Embryonic facial prominence (tissue), 1 donor: Measurements from ENCODE around the gene SLC29A3.

ENCODE experiments used
- DNase-seq: peaks from one replicate; pipeline ENCODE4 v3.0.0-alpha.2; 2016; ENCODE audit errors: extremely low spot score

Gene SLC29A3

GRCh38 chr10:71369602-71370001, 50.5 kb downstream of the SLC29A3 start:
- DNase-seq, result no peak

DNA sequence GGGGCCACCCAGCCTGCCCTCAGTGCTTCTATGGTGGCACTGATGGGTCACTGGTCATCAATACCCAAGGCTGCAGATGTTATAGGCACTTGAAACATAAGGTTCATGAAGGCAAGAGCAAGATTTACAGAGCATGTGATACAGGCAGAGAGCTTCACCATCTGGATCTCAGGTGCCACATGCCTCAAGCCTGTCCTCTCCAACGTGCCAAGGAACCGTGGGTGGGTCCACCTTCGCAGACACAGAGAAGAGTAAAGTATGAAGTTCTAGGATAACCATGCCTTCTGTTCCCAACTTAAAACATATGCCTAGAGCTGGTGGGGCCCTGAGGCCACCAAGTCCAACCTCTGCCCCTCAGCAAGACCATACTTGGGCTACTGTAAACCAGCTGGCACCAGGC, 51.0 kb downstream of the SLC29A3 start:
- no peak for DNase-seq

DNA sequence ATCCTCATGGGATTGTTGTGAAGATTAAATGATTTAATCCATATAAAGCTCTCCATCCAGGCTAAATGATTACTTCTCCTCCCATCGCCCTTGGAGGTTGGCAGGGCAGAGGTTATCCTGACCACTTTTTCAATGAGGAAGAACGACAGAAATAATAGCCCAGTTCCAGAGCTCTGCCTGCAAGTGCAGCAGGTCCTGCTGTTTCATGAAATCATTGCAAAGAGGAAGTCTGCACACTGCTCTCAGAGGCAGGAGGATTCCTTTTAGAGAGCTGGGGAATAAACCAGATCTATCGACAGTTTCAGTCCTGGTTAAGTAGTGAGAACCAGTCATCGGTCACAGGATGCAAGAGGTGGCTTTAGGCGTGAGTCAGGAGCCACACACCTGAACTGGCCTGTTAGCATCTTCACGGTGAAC, 52.7 kb downstream of the SLC29A3 start:
- DNase-seq, result no peak

- no peak for DNase-seq
Observed at GRCh38 chr10:71372882-71373495, 53.9 kb downstream of the SLC29A3 start.

DNA sequence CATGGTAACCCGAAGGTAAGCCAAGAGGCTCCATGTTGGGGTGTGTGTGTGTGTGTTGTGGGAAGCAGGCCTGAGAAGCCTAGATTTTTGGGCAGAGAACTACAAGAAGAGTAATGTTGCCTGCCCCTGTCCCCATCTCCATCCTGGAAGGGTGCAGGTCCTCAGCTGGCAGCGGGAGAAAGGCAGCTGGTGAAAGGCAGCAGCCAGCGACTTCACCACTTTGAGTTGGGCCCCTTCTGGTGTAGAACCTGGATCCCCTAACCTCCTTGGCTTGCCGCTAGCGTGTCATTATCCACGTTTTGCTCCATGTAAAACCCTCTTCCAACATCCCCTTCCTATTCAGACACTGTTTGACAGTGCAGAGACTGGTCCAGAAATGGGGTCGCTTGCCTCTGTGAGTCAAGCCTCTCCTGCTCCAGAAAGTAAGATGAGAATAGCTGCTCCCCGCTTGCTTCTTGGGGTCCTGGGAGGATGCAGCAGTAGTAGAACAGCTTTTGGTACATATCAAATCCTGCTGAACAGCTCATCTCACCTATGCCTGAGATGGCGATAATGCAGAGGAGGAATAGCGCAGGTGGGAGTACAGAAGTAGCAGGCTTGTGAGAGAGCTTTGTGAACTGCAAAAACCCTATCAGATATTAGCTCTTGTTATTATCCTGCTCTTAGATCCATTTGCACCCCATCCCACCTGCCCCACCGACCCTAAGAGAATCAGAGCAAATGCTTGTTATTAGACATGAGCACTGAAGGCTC, 55.6 kb downstream of the SLC29A3 start:
- no peak for DNase-seq

DNA sequence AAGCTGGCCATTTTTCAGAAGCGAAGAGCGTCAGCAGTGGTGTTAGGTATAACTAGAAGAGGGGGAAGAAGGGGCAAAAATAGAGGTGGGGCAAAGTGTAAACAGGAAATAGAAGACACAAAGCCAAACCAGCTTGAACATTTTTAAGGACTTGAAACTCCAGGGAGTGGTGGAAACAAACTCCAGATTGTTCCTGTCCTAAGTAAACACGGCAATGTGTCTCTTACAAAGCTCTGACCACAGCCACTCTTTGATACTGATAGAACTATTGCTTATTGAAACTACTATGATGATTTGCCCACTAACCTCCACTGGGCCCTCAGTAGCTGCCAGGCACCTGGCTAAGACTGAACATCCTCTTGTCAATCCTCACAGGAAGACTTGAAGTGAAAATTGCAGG, 56.9 kb downstream of the SLC29A3 start:
- DNase-seq, result no peak

DNA sequence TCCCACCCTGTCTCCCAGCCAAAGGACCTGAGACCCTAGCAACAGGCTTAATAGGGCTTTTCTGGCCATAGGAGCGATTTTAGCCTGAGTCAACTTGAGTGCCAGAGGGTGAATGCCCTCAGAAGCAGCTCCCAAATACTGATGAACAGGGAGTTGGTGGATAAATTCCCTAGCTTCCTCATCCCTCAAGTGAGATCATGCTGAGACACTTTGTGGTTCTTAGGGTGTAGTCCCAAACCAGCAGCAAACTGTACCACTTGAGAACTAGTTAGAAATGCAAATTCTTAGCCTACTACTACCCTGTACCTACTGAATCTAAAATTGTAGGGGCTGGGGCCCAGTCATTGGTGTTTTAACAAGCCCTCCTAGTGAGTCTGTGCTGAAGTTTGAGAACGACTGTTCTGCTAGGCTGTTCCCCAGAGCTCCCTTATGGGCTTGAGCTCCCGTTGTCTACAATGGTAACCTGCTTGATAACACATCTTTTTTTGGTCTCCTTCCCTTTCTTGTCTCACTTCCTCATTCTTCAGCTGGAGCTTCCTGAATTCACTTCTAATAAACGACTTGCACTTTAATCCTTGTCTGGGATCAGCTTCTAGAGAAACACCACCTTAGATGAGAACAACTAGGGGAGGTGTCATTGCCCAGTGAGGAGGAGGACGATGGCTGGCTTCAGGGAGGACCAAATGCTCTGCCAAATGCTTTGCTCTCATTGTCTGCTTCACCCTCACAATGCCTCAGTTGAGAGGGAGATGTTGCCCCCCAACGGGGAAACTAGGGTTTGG, 59.5 kb downstream of the SLC29A3 start:
- no peak for DNase-seq

DNA sequence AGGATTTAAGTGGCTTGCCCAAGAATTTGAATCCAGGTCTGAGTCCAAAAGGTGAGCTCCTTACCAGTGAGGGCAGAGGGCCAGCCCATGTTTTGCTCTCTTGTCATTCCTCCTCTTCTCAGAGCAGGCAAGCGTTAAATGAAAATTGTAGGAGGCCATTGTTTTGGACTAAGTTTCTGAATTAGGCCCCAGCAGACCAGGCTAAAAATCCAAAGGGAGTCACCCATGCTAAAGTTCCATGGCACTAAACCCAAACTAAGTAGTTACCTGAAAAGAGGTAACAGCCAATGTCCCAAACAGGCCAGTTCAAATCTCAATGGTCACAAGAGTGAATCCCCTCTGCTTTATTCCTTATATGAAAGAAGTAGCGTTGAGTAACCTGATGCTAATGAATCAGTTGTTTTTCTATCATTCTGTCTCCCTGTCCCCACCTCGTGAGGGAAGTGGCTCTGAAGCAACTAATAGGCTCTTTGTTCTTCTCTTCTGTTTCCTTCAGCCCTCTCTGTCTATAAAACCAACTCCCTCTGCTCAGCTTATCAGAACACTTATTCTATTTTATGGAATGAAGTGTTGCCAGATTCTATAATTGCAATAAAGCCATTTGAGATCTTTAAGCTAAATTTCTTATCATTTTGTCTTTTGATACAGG, 60.2 kb downstream of the SLC29A3 start:
- no peak for DNase-seq

DNA sequence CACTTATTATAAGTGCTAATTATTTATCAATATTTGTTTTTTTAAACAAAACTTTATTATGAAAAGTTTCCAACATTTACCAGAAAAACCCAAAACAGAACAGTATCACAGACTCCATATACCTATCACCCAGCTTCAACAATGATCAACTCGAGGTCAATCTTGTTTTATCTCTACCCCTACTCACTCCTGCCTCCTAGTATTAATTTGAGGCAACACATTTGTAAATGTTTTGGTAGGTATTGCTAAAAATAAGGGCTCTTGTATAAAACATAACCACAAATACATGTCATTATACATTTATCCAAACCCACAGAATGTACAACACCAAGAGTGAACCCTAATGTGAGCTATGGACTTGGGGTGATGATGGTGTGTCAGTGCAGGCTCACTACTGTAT, 61.8 kb downstream of the SLC29A3 start:
- no peak for DNase-seq

DNA sequence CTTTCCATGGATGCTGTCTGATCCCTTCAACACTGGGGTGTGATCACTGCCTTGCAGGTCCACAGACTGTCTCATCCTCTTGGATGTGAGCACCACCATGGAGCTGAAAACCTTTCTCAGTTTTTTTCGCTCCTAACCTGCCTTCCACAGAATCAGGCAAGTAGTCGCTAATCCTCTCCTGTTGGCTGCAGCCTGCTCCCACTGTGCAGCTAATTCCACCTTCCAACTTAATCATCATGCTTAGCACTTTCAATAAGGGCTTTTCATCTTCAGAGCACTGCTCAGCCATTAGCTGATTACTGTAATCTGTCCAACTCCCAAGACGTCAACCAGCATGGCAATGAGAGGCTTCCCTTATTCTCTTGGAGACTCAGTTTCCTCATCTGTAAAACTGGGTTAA, 62.6 kb downstream of the SLC29A3 start:
- no peak for DNase-seq

DNA sequence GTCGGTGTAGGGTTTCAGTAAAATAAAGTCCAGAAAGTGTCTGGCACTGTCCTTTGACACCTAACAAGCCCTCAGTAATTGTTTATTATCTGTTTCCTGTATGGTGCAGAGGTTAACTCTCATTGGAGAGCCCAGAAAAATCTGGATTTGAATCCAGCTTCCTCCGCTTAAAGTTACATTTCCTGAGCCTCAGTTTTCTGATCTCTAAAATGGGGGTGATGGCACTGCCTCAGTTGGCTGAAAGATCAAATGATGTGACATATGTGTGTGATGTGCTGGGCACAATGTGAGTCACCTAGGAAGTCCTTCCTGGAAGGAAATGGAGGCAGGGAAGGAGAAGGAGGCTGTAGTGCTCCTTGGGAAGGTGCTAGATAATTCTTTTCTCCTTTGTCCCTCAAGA, 63.0 kb downstream of the SLC29A3 start:
- DNase-seq, result no peak

- no peak for DNase-seq
Observed at GRCh38 chr10:71382757-71383156, 63.7 kb downstream of the SLC29A3 start.

GRCh38 chr10:71383972-71384687, 65.1 kb downstream of the SLC29A3 start:
- DNase-seq, result no peak

GRCh38 chr10:71388171-71388570, 69.1 kb downstream of the SLC29A3 start:
- DNase-seq, result no peak

GRCh38 chr10:71388583-71389310, 69.7 kb downstream of the SLC29A3 start:
- DNase-seq, result peak; percentile 52

- DNase-seq, result no peak
Observed at GRCh38 chr10:71389768-71390460, 70.9 kb downstream of the SLC29A3 start.

- no peak for DNase-seq
Observed at GRCh38 chr10:71390461-71390835, 71.4 kb downstream of the SLC29A3 start.

DNA sequence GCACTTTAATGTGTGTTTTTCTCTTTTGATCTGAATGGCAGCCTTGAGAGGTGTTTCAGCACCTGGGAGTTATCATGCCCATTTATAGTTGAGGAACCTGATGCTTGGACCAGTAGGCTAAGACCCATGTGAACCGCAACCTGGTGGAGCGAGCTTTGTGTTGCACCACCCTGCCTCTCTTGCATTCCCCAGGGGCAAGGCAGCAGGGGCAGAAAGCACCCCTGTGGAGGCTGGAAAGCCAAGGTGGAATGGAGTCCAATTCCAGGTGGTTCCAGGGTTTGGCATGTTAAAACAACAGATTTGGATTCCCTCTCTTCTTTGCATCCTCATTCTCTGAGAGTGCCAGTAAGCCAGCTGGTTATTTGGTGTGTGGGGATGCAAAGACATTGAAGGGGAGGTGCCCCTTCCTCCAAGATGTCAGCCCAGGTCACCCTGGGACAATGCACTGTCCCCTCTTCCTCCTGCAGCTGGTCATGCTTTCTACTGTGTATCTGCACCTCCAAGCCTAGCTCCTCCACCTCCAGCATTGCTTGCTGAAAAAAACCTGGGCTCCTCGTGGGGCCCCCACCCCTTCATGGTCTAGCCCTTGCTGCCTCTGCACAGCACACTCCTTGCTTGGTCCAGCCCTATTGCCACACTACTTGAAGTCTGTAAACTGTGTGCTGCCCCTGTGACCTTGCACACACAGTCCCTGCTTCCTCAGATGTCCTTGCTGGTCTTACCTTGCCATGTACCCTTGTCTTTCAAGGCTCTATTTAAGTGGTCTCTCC, 72.0 kb downstream of the SLC29A3 start:
- no peak for DNase-seq

GRCh38 chr10:71391701-71392100, 72.6 kb downstream of the SLC29A3 start:
- no peak for DNase-seq

GRCh38 chr10:71392292-71392691, 73.2 kb downstream of the SLC29A3 start:
- DNase-seq, result no peak
